OCI-LY3 (cell line): ENCODE results near the gene DCC.

ENCODE experiments used
- H2AFZ ChIP-seq: fragments of 200-600, 300-600 bp; shearing (Covaris generic); 2 replicates; pipeline ENCODE4 v1.6.0; 2014; ENCODE audit warnings: antibody characterized with exemption, low read depth, low read length
- H3K27ac ChIP-seq: fragments of 200-600, 300-600 bp; sonication (generic); 2 replicates; pipeline ENCODE4 v1.5.1; 2014; ENCODE audit warnings: mild to moderate bottlenecking, low read length, moderate library complexity, mixed read lengths
- H3K27me3 ChIP-seq: fragments of 200-600, 300-600 bp; sonication (generic); 2 replicates; pipeline ENCODE4 v1.6.1; 2014; ENCODE audit warnings: low read depth, low read length, mixed read lengths
- H3K36me3 ChIP-seq: fragments of 200-600, 300-600 bp; sonication (generic); replicated peaks from 2 replicates; pipeline ENCODE3; 2014; ENCODE audit warnings: low read depth, low read length, mixed read lengths
- H3K4me1 ChIP-seq: fragments of 300-600, 200-600 bp; sonication (generic); 2 replicates; pipeline ENCODE4 v1.6.1; 2014; ENCODE audit warnings: low read length, mixed read lengths
- H3K4me2 ChIP-seq: fragments of 200-600, 300-600 bp; sonication (generic); 2 replicates; pipeline ENCODE4 v1.6.1; 2014; ENCODE audit warnings: low read length, mixed read lengths
- H3K4me3 ChIP-seq: fragments of 300-600, 200-600 bp; sonication (generic); 2 replicates; pipeline ENCODE4 v1.5.1; 2014; ENCODE audit warnings: antibody characterized with exemption, mild to moderate bottlenecking, low read length, moderate library complexity
- H3K79me2 ChIP-seq: fragments of 300-600, 200-600 bp; shearing (Covaris generic); 2 replicates; pipeline ENCODE4 v1.6.1; 2014; ENCODE audit warnings: mild to moderate bottlenecking, low read length, mixed read lengths
- H3K9ac ChIP-seq: fragments of 300-600, 200-600 bp; shearing (Covaris generic); 2 replicates; pipeline ENCODE4 v1.6.0; 2014; ENCODE audit warnings: mild to moderate bottlenecking, low read length, moderate library complexity
- H3K9me3 ChIP-seq: fragments of 200-600, 300-600 bp; shearing (Covaris generic); 2 replicates; pipeline ENCODE4 v1.6.1; 2014; ENCODE audit warnings: low read length, mixed read lengths; ENCODE audit not compliant: insufficient read depth
- H4K20me1 ChIP-seq: fragments of 200-600, 300-600 bp; sonication (generic); 2 replicates; pipeline ENCODE4 v1.6.1; 2016; ENCODE audit warnings: low read length, mixed read lengths; ENCODE audit not compliant: insufficient read depth
- CTCF ChIP-seq: fragments of 200-600, 300-600 bp; sonication (generic); IDR thresholded peaks from 2 replicates; pipeline ENCODE4 v1.5.1; 2014; ENCODE audit warnings: antibody characterized with exemption, low read length, low read depth
- EZH2phosphoT487 ChIP-seq: fragments of 200-600 bp; shearing (Covaris generic); IDR thresholded peaks from 2 replicates; pipeline ENCODE4 v1.6.1; 2018; ENCODE audit warnings: antibody characterized with exemption, mixed run types, low read depth

Gene DCC

GRCh38 chr18:52370841-52371240 lies 30.8 kb downstream of the DCC start:
- no peaks in the 10 kb centered on the region for H3K79me2 ChIP-seq
- H3K9ac ChIP-seq, result no peak overlapping the region
- TF ChIP-seq EZH2phosphoT487 (no peak), CTCF (no peak)
- no peak overlapping the region for H3K27ac ChIP-seq
- no peaks in the 10 kb centered on the region for H3K36me3 ChIP-seq
- H3K9me3 ChIP-seq, result no peaks in the 10 kb centered on the region
- no peak overlapping the region for H3K4me3 ChIP-seq
- H3K4me2 ChIP-seq, result no peak overlapping the region
- H3K4me1 ChIP-seq, result peaks cover 7% of the 10 kb centered on the region
- no peak overlapping the region for H2AFZ ChIP-seq
- no peaks in the 10 kb centered on the region for H3K27me3 ChIP-seq
- no peaks in the 10 kb centered on the region for H4K20me1 ChIP-seq

- no peak overlapping the region for H3K4me2 ChIP-seq
Observed at GRCh38 chr18:52376104-52376503, 36.1 kb downstream of the DCC start.

GRCh38 chr18:52377094-52377493 lies 37.1 kb downstream of the DCC start:
- no peaks in the 10 kb centered on the region for H3K9me3 ChIP-seq
- H2AFZ ChIP-seq, result no peak overlapping the region
- TF ChIP-seq EZH2phosphoT487 (no peak), CTCF (no peak)
- no peaks in the 10 kb centered on the region for H3K27me3 ChIP-seq
- no peaks in the 10 kb centered on the region for H3K4me1 ChIP-seq
- H3K27ac ChIP-seq, result no peak overlapping the region
- no peaks in the 10 kb centered on the region for H3K79me2 ChIP-seq
- H4K20me1 ChIP-seq, result no peaks in the 10 kb centered on the region
- H3K9ac ChIP-seq, result no peak overlapping the region
- no peak overlapping the region for H3K4me3 ChIP-seq
- no peaks in the 10 kb centered on the region for H3K36me3 ChIP-seq
- H3K4me2 ChIP-seq, result no peak overlapping the region

More at GRCh38 chr18:52376104-52376503, 36.1 kb downstream of the DCC start:
- no peak for TF ChIP-seq EZH2phosphoT487
- TF ChIP-seq CTCF, result no peak
- H3K79me2 ChIP-seq, result no peaks in the 10 kb centered on the region
- H3K27ac ChIP-seq, result no peak overlapping the region
- no peaks in the 10 kb centered on the region for H4K20me1 ChIP-seq
- no peaks in the 10 kb centered on the region for H3K9me3 ChIP-seq
- H3K9ac ChIP-seq, result no peak overlapping the region
- no peak overlapping the region for H3K4me3 ChIP-seq
- no peaks in the 10 kb centered on the region for H3K36me3 ChIP-seq
- no peaks in the 10 kb centered on the region for H3K4me1 ChIP-seq
- no peaks in the 10 kb centered on the region for H3K27me3 ChIP-seq
- no peak overlapping the region for H2AFZ ChIP-seq

- Histone ChIP-seq H3K4me2 (peak overlapping the region; percentile 1; the same call in 1 of the 2 replicates), H3K27ac (no peak overlapping the region), H4K20me1 (no peaks in the 10 kb centered on the region), H3K9ac (no peak overlapping the region), H3K9me3 (no peaks in the 10 kb centered on the region), H3K4me1 (peaks cover 15% of the 10 kb centered on the region), H3K27me3 (no peaks in the 10 kb centered on the region), H3K4me3 (no peak overlapping the region), H2AFZ (no peak overlapping the region), H3K79me2 (no peaks in the 10 kb centered on the region), H3K36me3 (no peaks in the 10 kb centered on the region)
- TF ChIP-seq CTCF, result no peak
- no peak for TF ChIP-seq EZH2phosphoT487
Observed at GRCh38 chr18:52386306-52386705, 46.3 kb downstream of the DCC start.
